ENCODE results near the gene ZWILCH. TPM values are rescaled to one million over a fixed set of nuclear protein-coding genes. Genes with fewer than 3 reads are reported as not detected.

Gene ZWILCH
- total RNA-seq, 1 donor from 2014 or later, result 30.9 TPM

GRCh38 chr15:66505818-66506217 is 692 bp downstream of the ZWILCH start:
- no peak for TF ChIP-seq CTCF (conservative IDR thresholded peaks at IDR 0.05)
- Mint-ChIP-seq H3K36me3 (ENCODE audit: low read depth) (peaks cover 19% of the 10 kb centered on the region), H3K4me3 (peak overlapping the region; percentile 98)

GRCh38 chr15:66508293-66508883 is 3.3 kb downstream of the ZWILCH start:
- TF ChIP-seq CTCF (conservative IDR thresholded peaks at IDR 0.05), result no peak
- H3K27me3 Mint-ChIP-seq (ENCODE audit: low read depth), result no peaks in the 10 kb centered on the region
- no peaks in the 10 kb centered on the region for H3K9me3 Mint-ChIP-seq
- H3K27ac Mint-ChIP-seq (ENCODE audit: unreplicated experiment), result no peak overlapping the region
- no peak for DNase-seq (ENCODE audit: low read depth, low spot score)
- peak overlapping the region; percentile 87 for H3K4me3 Mint-ChIP-seq
- peaks cover 9% of the 10 kb centered on the region for H3K36me3 Mint-ChIP-seq (ENCODE audit: low read depth)
- H3K4me1 Mint-ChIP-seq, result peaks cover 27% of the 10 kb centered on the region

More at GRCh38 chr15:66505818-66506217, 692 bp downstream of the ZWILCH start:
- no peaks in the 10 kb centered on the region for H3K9me3 Mint-ChIP-seq
- DNase-seq (ENCODE audit: low read depth, low spot score), result no peak
- H3K27me3 Mint-ChIP-seq (ENCODE audit: low read depth), result no peaks in the 10 kb centered on the region
- peaks cover 42% of the 10 kb centered on the region for H3K4me1 Mint-ChIP-seq
- H3K27ac Mint-ChIP-seq (ENCODE audit: unreplicated experiment), result peak overlapping the region; percentile 100

- peaks cover 6% of the 10 kb centered on the region for H3K36me3 Mint-ChIP-seq (ENCODE audit: low read depth)
- H3K9me3 Mint-ChIP-seq, result no peaks in the 10 kb centered on the region
- no peaks in the 10 kb centered on the region for H3K4me1 Mint-ChIP-seq
- DNase-seq (ENCODE audit: low read depth, low spot score), result no peak
- no peak overlapping the region for H3K27ac Mint-ChIP-seq (ENCODE audit: unreplicated experiment)
- H3K27me3 Mint-ChIP-seq (ENCODE audit: low read depth), result no peaks in the 10 kb centered on the region
- no peak overlapping the region for H3K4me3 Mint-ChIP-seq
- no peak for TF ChIP-seq CTCF (conservative IDR thresholded peaks at IDR 0.05)
Observed at GRCh38 chr15:66514586-66514985, 9.5 kb downstream of the ZWILCH start.

- no peak for TF ChIP-seq CTCF (conservative IDR thresholded peaks at IDR 0.05)
- Mint-ChIP-seq H3K27ac (ENCODE audit: unreplicated experiment) (no peak overlapping the region), H3K4me1 (no peaks in the 10 kb centered on the region), H3K27me3 (ENCODE audit: low read depth) (no peaks in the 10 kb centered on the region), H3K36me3 (ENCODE audit: low read depth) (peaks cover 6% of the 10 kb centered on the region), H3K4me3 (no peak overlapping the region), H3K9me3 (no peaks in the 10 kb centered on the region)
- DNase-seq (ENCODE audit: low read depth, low spot score), result no peak
Observed at GRCh38 chr15:66515901-66516322, 10.8 kb downstream of the ZWILCH start.

GRCh38 chr15:66523926-66524325 is 18.8 kb downstream of the ZWILCH start:
- Mint-ChIP-seq H3K9me3 (no peaks in the 10 kb centered on the region), H3K27me3 (ENCODE audit: low read depth) (no peaks in the 10 kb centered on the region)
- TF ChIP-seq CTCF (conservative IDR thresholded peaks at IDR 0.05), result no peak

More at GRCh38 chr15:66523926-66524325, 18.8 kb downstream of the ZWILCH start:
- Mint-ChIP-seq H3K27ac (ENCODE audit: unreplicated experiment) (no peak overlapping the region), H3K4me1 (no peaks in the 10 kb centered on the region), H3K36me3 (ENCODE audit: low read depth) (peaks cover 1% of the 10 kb centered on the region), H3K4me3 (no peak overlapping the region)
- no peak for DNase-seq (ENCODE audit: low read depth, low spot score)

Data from neural crest cell (in vitro differentiated cells).